GM12872 (cell line): ENCODE data around the gene NAA80.

Experiments used
- TF ChIP-seq, protein P1 (sequence below): IDR thresholded peaks from 3 replicates; pipeline ENCODE4 v1.5.1; 2011; ENCODE audit warnings: low read depth, mild to moderate bottlenecking, low read length, moderate library complexity; ENCODE audit not compliant: insufficient read depth

NAA80 gene

DNA sequence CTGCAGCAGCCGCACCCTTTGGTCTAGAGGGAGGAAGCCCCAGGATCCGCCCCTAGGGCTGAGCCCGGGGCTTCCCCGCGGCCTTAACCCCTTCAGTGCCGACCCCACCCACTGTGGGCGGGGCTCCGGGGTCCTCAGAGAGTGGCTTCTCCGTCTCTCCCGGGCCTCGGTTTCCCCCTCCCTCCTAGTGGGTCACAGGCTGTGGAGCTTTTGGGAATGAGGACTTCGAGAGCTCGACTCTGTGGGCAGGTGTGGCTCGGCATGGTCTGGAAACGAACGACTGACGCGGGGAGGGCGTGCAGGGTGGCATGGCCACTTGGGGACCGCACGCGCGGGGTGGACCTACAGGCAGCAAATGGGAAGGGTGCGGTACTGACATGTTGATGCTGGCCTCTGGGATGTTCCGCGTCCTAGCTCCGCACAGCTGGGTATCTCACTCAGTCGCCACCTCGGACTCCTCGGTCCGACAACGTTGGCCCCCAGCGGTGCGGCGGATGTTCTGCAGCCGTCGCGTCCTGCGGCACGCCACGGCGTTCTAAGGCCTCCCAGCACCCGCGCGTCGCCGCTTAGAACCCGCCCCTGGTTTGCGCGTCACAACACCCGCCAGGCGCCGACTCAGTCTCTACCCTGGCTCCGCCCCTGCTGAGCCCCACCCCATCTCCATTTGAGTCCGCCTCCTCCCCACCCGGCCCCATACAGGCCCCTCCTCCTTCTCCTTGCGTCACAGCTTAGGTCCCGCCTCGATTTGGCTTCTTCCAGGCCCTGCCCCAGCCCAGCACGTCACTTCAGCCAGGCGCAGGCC is at the start of gene NAA80, which contains the start of gene HYAL3:
NAA80 (minus strand) TSS at position 570 of the 802 bp plus-strand sequence. CDS start 1,942 bp downstream, outside the sequence.
HYAL3 (minus strand) TSS at position 570 of the 802 bp plus-strand sequence. CDS start 3,803 bp downstream, outside the sequence.
- TF ChIP-seq, protein P1, sequence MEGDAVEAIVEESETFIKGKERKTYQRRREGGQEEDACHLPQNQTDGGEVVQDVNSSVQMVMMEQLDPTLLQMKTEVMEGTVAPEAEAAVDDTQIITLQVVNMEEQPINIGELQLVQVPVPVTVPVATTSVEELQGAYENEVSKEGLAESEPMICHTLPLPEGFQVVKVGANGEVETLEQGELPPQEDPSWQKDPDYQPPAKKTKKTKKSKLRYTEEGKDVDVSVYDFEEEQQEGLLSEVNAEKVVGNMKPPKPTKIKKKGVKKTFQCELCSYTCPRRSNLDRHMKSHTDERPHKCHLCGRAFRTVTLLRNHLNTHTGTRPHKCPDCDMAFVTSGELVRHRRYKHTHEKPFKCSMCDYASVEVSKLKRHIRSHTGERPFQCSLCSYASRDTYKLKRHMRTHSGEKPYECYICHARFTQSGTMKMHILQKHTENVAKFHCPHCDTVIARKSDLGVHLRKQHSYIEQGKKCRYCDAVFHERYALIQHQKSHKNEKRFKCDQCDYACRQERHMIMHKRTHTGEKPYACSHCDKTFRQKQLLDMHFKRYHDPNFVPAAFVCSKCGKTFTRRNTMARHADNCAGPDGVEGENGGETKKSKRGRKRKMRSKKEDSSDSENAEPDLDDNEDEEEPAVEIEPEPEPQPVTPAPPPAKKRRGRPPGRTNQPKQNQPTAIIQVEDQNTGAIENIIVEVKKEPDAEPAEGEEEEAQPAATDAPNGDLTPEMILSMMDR, result peak; percentile 60

DNA sequence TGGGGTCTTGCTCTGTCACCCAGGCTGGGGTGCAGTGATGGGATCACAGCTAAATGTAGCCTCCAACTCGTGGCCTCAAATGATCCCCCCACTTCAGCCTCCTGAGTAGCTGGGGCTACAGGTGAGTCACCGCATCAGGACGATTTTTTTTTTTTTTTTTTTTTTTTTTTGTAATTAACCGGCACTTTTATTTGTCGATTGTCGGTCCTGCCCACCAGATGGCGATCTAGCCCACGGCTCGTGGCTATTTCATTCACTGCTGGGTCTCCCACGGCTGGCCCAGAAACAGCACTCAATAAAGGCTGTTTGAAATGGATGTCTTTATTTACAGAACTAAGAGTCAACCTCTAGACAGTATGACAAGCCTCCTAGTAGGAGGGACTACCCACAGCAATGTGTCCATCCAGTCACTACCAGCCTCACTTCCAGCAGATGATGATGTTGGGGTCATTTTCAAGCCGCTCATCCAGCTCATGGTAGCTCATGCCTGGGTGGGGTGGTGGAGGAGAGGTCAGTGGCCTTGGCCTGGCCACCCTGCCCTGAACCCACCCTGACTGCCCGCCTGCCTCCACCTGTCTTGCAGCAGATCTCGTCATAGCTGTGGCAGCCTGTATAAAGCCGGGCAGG is 48.1 kb upstream of the NAA80 start:
- TF ChIP-seq, protein P1, result peak; percentile 66

DNA sequence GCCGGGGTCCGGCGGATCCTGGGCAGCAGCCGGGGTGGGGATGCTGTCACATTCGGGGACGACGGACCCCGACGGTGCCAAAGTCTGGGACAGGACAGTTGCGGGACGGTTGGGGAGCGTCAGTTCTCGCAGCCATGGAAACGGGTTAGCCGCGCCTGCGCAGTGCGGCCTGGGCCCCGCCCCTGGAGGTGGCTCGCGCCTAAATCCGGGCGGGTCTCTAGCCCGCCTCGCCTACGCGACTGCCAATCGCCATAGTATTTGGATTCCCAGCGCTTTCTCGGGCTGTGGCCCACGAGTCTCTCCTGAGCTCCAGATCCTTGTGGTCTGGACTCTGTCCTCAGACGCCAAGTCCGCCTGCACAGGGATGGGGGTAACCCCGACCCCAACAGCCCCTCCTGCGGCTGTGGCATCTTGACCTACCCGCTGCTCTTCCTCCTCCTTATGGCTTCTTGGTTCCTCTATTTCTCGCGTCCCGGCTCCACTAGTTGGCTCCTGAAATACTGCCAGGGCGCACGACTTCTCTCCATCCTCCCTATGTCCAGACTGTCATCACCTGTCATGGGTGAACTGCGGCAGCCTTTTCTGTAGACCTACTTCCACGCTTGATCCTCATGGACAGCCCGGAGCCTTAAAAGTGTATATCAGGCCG is 46.5 kb upstream of the NAA80 start, which contains the start of gene ZMYND10:
ZMYND10 (minus strand) TSS at position 147 of the 649 bp plus-strand sequence. CDS start 153 bp downstream, outside the sequence.
- TF ChIP-seq, protein P1, result no peak

GRCh38 chr3:50345008-50345407 is 45.8 kb upstream of the NAA80 start:
- TF ChIP-seq, protein P1, result no peak

- TF ChIP-seq, protein P1, result no peak
Observed at GRCh38 chr3:50342813-50343633, 43.8 kb upstream of the NAA80 start.

- TF ChIP-seq, protein P1, result no peak
Observed at GRCh38 chr3:50341996-50342650, 42.9 kb upstream of the NAA80 start.
